H1 (cell line): ENCODE data around the gene FOXI3.
A peak's percentile ranks its signal among the peaks of the same experiment; 100 is the strongest.

Experiments
- CTCF ChIP-seq, 3 experiments: IDR thresholded peaks; 1 replicate in 2 of 3; 2 replicates in 1 of 3; pipeline versions ENCODE4 v1.5.1 to v1.6.1; 2011; ENCODE audit warnings: low read length in 3 of 3, mild to moderate bottlenecking in 3 of 3, inconsistent platforms in 2 of 3, low read depth in 1 of 3, moderate library complexity in 1 of 3; ENCODE audit not compliant: insufficient read depth in 1 of 3; ENCODE audit errors: control extremely low read depth in 1 of 3
- EGR1 ChIP-seq: IDR thresholded peaks from 2 replicates; pipeline ENCODE4 v1.6.1; 2011; ENCODE audit warnings: low read depth, low read length, borderline replicate concordance
- EP300 ChIP-seq, 2 experiments: IDR thresholded peaks; 1 replicate in 1 of 2; 2 replicates in 1 of 2; pipeline ENCODE4 v1.6.1; 2011 to 2012; ENCODE audit warnings: low read depth in 2 of 2, low read length in 2 of 2, mild to moderate bottlenecking in 2 of 2, borderline replicate concordance in 1 of 2, inconsistent platforms in 1 of 2, moderate library complexity in 1 of 2
- JUN ChIP-seq: IDR thresholded peaks from 2 replicates; pipeline ENCODE4 v1.6.1; 2011; ENCODE audit warnings: low read depth, mild to moderate bottlenecking, improper control_type of control experiment, low read length
- JUND ChIP-seq: IDR thresholded peaks from 2 replicates; pipeline ENCODE4 v1.6.1; 2011; ENCODE audit warnings: mild to moderate bottlenecking, improper control_type of control experiment, low read length
- KDM1A ChIP-seq: fragments of 200-600, 300-600 bp; sonication (generic); IDR thresholded peaks from 2 replicates; pipeline ENCODE4 v1.7.1; 2016; ENCODE audit warnings: mild to moderate bottlenecking, low read length, borderline replicate concordance
- POLR2A ChIP-seq, 2 experiments: IDR thresholded peaks; 1 replicate in 1 of 2; 2 replicates in 1 of 2; pipeline ENCODE4 v1.6.1; 2011; ENCODE audit warnings: low read depth in 2 of 2, low read length in 2 of 2, mild to moderate bottlenecking in 2 of 2; ENCODE audit errors: control extremely low read depth in 1 of 2
- POLR2AphosphoS5 ChIP-seq: IDR thresholded peaks from 2 replicates; pipeline ENCODE4 v1.6.1; 2011; ENCODE audit warnings: low read depth, low read length
- RAD21 ChIP-seq, 2 experiments: IDR thresholded peaks in 1 of 2; conservative IDR thresholded peaks in 1 of 2; 2 replicates each; pipeline ENCODE4 v1.6.1; 2011; ENCODE audit warnings: low read depth in 2 of 2, low read length in 2 of 2, improper control_type of control experiment in 1 of 2, inconsistent platforms in 1 of 2, mild to moderate bottlenecking in 1 of 2, moderate library complexity in 1 of 2
- SUZ12 ChIP-seq: fragments of 200-600 bp; sonication (generic); IDR thresholded peaks from 2 replicates; pipeline ENCODE4 v1.6.1; 2012; ENCODE audit warnings: mild to moderate bottlenecking, inconsistent platforms, low read length, moderate library complexity, mixed read lengths
- TCF12 ChIP-seq: IDR thresholded peaks from 2 replicates; pipeline ENCODE4 v1.6.1; 2011; ENCODE audit warnings: low read depth, mild to moderate bottlenecking, low read length

- TF ChIP-seq CTCF (IDR thresholded peaks at IDR 0.05; ENCODE audit: control extremely low read depth in 1 of 3, insufficient read depth in 1 of 3, low read depth in 1 of 3, low read length in 3 of 3) (peak in 1 of 3 experiments; percentile 51; a peak in 2 of 4 replicates), RAD21 (IDR thresholded peaks at IDR 0.05 in 1 of 2, conservative IDR thresholded peaks at IDR 0.05 in 1 of 2; ENCODE audit: low read depth in 2 of 2, low read length in 2 of 2) (peak; percentile 54 to 58), JUN (no peak), EP300 (IDR thresholded peaks at IDR 0.05; ENCODE audit: borderline replicate concordance in 1 of 2, low read depth in 2 of 2, low read length in 2 of 2) (no peak), POLR2A (IDR thresholded peaks at IDR 0.05; ENCODE audit: control extremely low read depth in 1 of 2, low read depth in 2 of 2, low read length in 2 of 2) (no peak), POLR2AphosphoS5 (no peak), TCF12 (no peak), EGR1 (no peak), JUND (no peak), KDM1A (no peak), SUZ12 (no peak)
These were observed 36.7 kb upstream of the FOXI3 start for GRCh38 chr2:88489181-88489580.
